HG02884 (cell line): Measurements from ENCODE around the gene MRPL55.

Experiments
- ATAC-seq: cut with Tn5 transposase; IDR thresholded peaks from one replicate; pipeline ENCODE4 v1.9.1; 2021; ENCODE audit warnings: mild to moderate bottlenecking, moderate library complexity; ENCODE audit not compliant: unreplicated experiment

The MRPL55 gene

GRCh38 chr1:228060458-228061190, 48.5 kb downstream of the MRPL55 start:
- ATAC-seq: no peak

- no peak for ATAC-seq
Measured at GRCh38 chr1:228059634-228060457, 49.3 kb downstream of the MRPL55 start.

- ATAC-seq: no peak
Measured at GRCh38 chr1:228058949-228059633, 50.0 kb downstream of the MRPL55 start.

GRCh38 chr1:228058172-228058948, 50.7 kb downstream of the MRPL55 start:
- no peak for ATAC-seq
